ENCODE data around the gene TSSC4.

TSSC4 gene

GRCh38 chr11:2442589-2442988, 42.0 kb downstream of the TSSC4 start:
- no peaks in the 10 kb centered on the region for H3K36me3 ChIP-seq (ENCODE audit: insufficient read depth)
- peaks cover 5% of the 10 kb centered on the region; the same call in 1 of the 2 replicates for H3K79me2 ChIP-seq (ENCODE audit: insufficient read depth, low read depth)
- TF ChIP-seq CTCF (conservative IDR thresholded peaks at IDR 0.05; ENCODE audit: low read depth, low read length), result no peak
- H4K20me1 ChIP-seq (ENCODE audit: insufficient read depth), result no peaks in the 10 kb centered on the region
- peaks cover 54% of the 10 kb centered on the region for H3K4me1 ChIP-seq (ENCODE audit: low read depth, poor library complexity, severe bottlenecking)
- H3K4me3 ChIP-seq (IDR thresholded peaks at IDR 0.05; ENCODE audit: insufficient read depth, low read depth, low read length), result no peak overlapping the region
- H3K27me3 ChIP-seq (ENCODE audit: insufficient read depth, low read depth), result no peaks in the 10 kb centered on the region
- H3K27ac ChIP-seq, result no peak overlapping the region
- H3K9ac ChIP-seq, result no peak overlapping the region
- H3K4me2 ChIP-seq, result peak overlapping the region; percentile 63
- H2AFZ ChIP-seq (ENCODE audit: low read depth), result no peak overlapping the region

- no peaks in the 10 kb centered on the region for H4K20me1 ChIP-seq (ENCODE audit: insufficient read depth)
- peak overlapping the region; percentile 63; the same call in 1 of the 2 replicates for H3K4me2 ChIP-seq
- no peak for TF ChIP-seq CTCF (conservative IDR thresholded peaks at IDR 0.05; ENCODE audit: low read depth, low read length)
- H3K9ac ChIP-seq, result no peak overlapping the region
- H3K79me2 ChIP-seq (ENCODE audit: insufficient read depth, low read depth), result peaks cover 5% of the 10 kb centered on the region; the same call in 1 of the 2 replicates
- H2AFZ ChIP-seq (ENCODE audit: low read depth), result no peak overlapping the region
- no peak overlapping the region for H3K4me3 ChIP-seq (IDR thresholded peaks at IDR 0.05; ENCODE audit: insufficient read depth, low read depth, low read length)
- H3K36me3 ChIP-seq (ENCODE audit: insufficient read depth), result no peaks in the 10 kb centered on the region
- H3K27me3 ChIP-seq (ENCODE audit: insufficient read depth, low read depth), result no peaks in the 10 kb centered on the region
- H3K27ac ChIP-seq, result no peak overlapping the region
- peaks cover 55% of the 10 kb centered on the region for H3K4me1 ChIP-seq (ENCODE audit: low read depth, poor library complexity, severe bottlenecking)
Measured at GRCh38 chr11:2443406-2443805, 42.9 kb downstream of the TSSC4 start.

- no peak for TF ChIP-seq CTCF (conservative IDR thresholded peaks at IDR 0.05; ENCODE audit: low read depth, low read length)
- peaks cover 55% of the 10 kb centered on the region for H3K4me1 ChIP-seq (ENCODE audit: low read depth, poor library complexity, severe bottlenecking)
- no peaks in the 10 kb centered on the region for H3K27me3 ChIP-seq (ENCODE audit: insufficient read depth, low read depth)
- peak within 1 kb of the TSS; percentile 46; the same call in 1 of the 2 replicates for H3K9ac ChIP-seq
- no peak within 1 kb of the TSS for H3K27ac ChIP-seq
- peak within 1 kb of the TSS; percentile 95 for H3K4me2 ChIP-seq
- peaks cover 5% of the 10 kb centered on the region; the same call in 1 of the 2 replicates for H3K79me2 ChIP-seq (ENCODE audit: insufficient read depth, low read depth)
- H3K36me3 ChIP-seq (ENCODE audit: insufficient read depth), result no peaks in the 10 kb centered on the region
- no peak within 1 kb of the TSS for H3K4me3 ChIP-seq (IDR thresholded peaks at IDR 0.05; ENCODE audit: insufficient read depth, low read depth, low read length)
- peak within 1 kb of the TSS; percentile 73 for H2AFZ ChIP-seq (ENCODE audit: low read depth)
- no peaks in the 10 kb centered on the region for H4K20me1 ChIP-seq (ENCODE audit: insufficient read depth)
Measured at GRCh38 chr11:2443881-2444820, 43.6 kb downstream of the TSSC4 start, which contains the start of gene TRPM5. TRPM5 (minus strand) TSS chr11:2444514; CDS start chr11:2423036, 21,478 bp downstream.

GRCh38 chr11:2444821-2445745, 44.5 kb downstream of the TSSC4 start, which contains the start of gene KCNQ1:
KCNQ1 (plus strand) TSS chr11:2445008; CDS start chr11:2445099, 91 bp downstream.
- peaks cover 55% of the 10 kb centered on the region for H3K4me1 ChIP-seq (ENCODE audit: low read depth, poor library complexity, severe bottlenecking)

More at GRCh38 chr11:2444821-2445745, 44.5 kb downstream of the TSSC4 start, which contains the start of gene KCNQ1:
- Histone ChIP-seq H3K79me2 (ENCODE audit: insufficient read depth, low read depth) (peaks cover 5% of the 10 kb centered on the region; the same call in 1 of the 2 replicates), H3K27ac (no peak within 1 kb of the TSS), H2AFZ (ENCODE audit: low read depth) (peak within 1 kb of the TSS; percentile 73), H3K9ac (peak within 1 kb of the TSS; percentile 46; the same call in 1 of the 2 replicates), H3K27me3 (ENCODE audit: insufficient read depth, low read depth) (no peaks in the 10 kb centered on the region), H3K4me2 (peak within 1 kb of the TSS; percentile 95), H3K4me3 (IDR thresholded peaks at IDR 0.05; ENCODE audit: insufficient read depth, low read depth, low read length) (no peak within 1 kb of the TSS), H3K36me3 (ENCODE audit: insufficient read depth) (no peaks in the 10 kb centered on the region), H4K20me1 (ENCODE audit: insufficient read depth) (no peaks in the 10 kb centered on the region)
- no peak for TF ChIP-seq CTCF (conservative IDR thresholded peaks at IDR 0.05; ENCODE audit: low read depth, low read length)
